ENCODE measurements around the gene AACS. TPM values are rescaled to one million over a fixed set of nuclear protein-coding genes. Genes with fewer than 3 reads are reported as not detected.

Gene AACS
- total RNA-seq, 4 donors from 2014 or later, result 14.8 to 24.0 (median 20.1) TPM

- Histone ChIP-seq H3K27ac (no peak overlapping the region), H3K4me1 (no peaks in the 10 kb centered on the region), H3K36me3 (peaks cover 6 to 14% of the 10 kb centered on the region in 2 donors), H3K27me3 (no peaks in the 10 kb centered on the region), H3K4me3 (replicated peaks in 1 of 3) (no peak overlapping the region), H3K9me3 (no peaks in the 10 kb centered on the region)
- WGBS, 2 donors, result 94 to 97% methylated on average over 1 of the region's 1 CpG
- intact Hi-C loops (cut with DNase I), result no loop called here
- TF ChIP-seq CTCF (IDR thresholded peaks at IDR 0.05) (no peak), POLR2A (IDR thresholded peaks at IDR 0.05) (no peak)
- no peak for DNase-seq
Observed at GRCh38 chr12:125089626-125090025, 24.4 kb downstream of the AACS start.

- H3K36me3 ChIP-seq, result peaks cover 6 to 9% of the 10 kb centered on the region in 2 donors
- intact Hi-C loops (cut with DNase I), result no loop called here
- no peak overlapping the region for H3K27ac ChIP-seq
- H3K4me1 ChIP-seq, result peaks cover 0 to 4% of the 10 kb centered on the region in 2 donors
- no peaks in the 10 kb centered on the region for H3K9me3 ChIP-seq
- TF ChIP-seq POLR2A (IDR thresholded peaks at IDR 0.05), result no peak
- no peak for TF ChIP-seq CTCF (IDR thresholded peaks at IDR 0.05)
- no peaks in the 10 kb centered on the region for H3K27me3 ChIP-seq
- no peak for DNase-seq
- no peak overlapping the region for H3K4me3 ChIP-seq (replicated peaks in 1 of 3)
- WGBS, 2 donors, result 98 to 99% methylated on average over 3 of the region's 3 CpGs
Observed at GRCh38 chr12:125090437-125090836, 25.2 kb downstream of the AACS start.

GRCh38 chr12:125091401-125091800 lies 26.2 kb downstream of the AACS start:
- whole genome bisulfite sequencing, 2 donors, result 96% methylated on average over 17 of the region's 18 CpGs
- Histone ChIP-seq H3K4me1 (peaks cover 0 to 5% of the 10 kb centered on the region in 2 donors), H3K9me3 (no peaks in the 10 kb centered on the region), H3K27ac (no peak overlapping the region), H3K4me3 (replicated peaks in 1 of 3) (no peak overlapping the region), H3K27me3 (no peaks in the 10 kb centered on the region), H3K36me3 (peaks cover 4 to 6% of the 10 kb centered on the region in 2 donors)
- intact Hi-C loops (cut with DNase I), result no loop called here
- TF ChIP-seq POLR2A (IDR thresholded peaks at IDR 0.05) (no peak), CTCF (IDR thresholded peaks at IDR 0.05) (no peak)
- DNase-seq, result no peak

- Histone ChIP-seq H3K27ac (no peak overlapping the region), H3K4me3 (replicated peaks in 1 of 3) (no peak overlapping the region), H3K36me3 (peaks cover 0 to 3% of the 10 kb centered on the region in 2 donors), H3K9me3 (no peaks in the 10 kb centered on the region), H3K4me1 (peaks cover 0 to 5% of the 10 kb centered on the region in 2 donors), H3K27me3 (no peaks in the 10 kb centered on the region)
- DNase-seq, result no peak
- TF ChIP-seq POLR2A (IDR thresholded peaks at IDR 0.05) (no peak), CTCF (IDR thresholded peaks at IDR 0.05) (no peak)
- intact Hi-C loops (cut with DNase I), result no loop called here
- 91 to 96% methylated on average over 11 to 13 of the region's 17 CpGs for WGBS, 2 donors
Observed at GRCh38 chr12:125092108-125092871, 27.1 kb downstream of the AACS start.

- WGBS, 2 donors, result 91 to 92% methylated on average over 15 to 17 of the region's 19 CpGs
- intact Hi-C loops (cut with DNase I), result no loop called here
Observed at GRCh38 chr12:125092872-125093680, 27.8 kb downstream of the AACS start.

More at GRCh38 chr12:125092872-125093680, 27.8 kb downstream of the AACS start:
- Histone ChIP-seq H3K9me3 (no peaks in the 10 kb centered on the region), H3K27ac (no peak overlapping the region), H3K36me3 (peaks cover 0 to 3% of the 10 kb centered on the region in 2 donors), H3K4me3 (replicated peaks in 1 of 3) (no peak overlapping the region), H3K4me1 (peaks cover 0 to 5% of the 10 kb centered on the region in 2 donors), H3K27me3 (no peaks in the 10 kb centered on the region)
- TF ChIP-seq POLR2A (IDR thresholded peaks at IDR 0.05), result no peak
- no peak for TF ChIP-seq CTCF (IDR thresholded peaks at IDR 0.05)
- no peak for DNase-seq

Measured in thyroid gland (tissue), 4 donors.